CD4-positive, alpha-beta T cell treated with Interleukin-12 subunit alpha and Interleukin-12 subunit beta, for 1 hour (primary cell): ENCODE measurements around the gene CUL4A.
A peak's percentile ranks its signal among the peaks of the same experiment; 100 is the strongest.

Experiments
- DNase-seq: peaks from one replicate; pipeline ENCODE4 v3.0.0-alpha.2; 2020

Gene CUL4A

DNA sequence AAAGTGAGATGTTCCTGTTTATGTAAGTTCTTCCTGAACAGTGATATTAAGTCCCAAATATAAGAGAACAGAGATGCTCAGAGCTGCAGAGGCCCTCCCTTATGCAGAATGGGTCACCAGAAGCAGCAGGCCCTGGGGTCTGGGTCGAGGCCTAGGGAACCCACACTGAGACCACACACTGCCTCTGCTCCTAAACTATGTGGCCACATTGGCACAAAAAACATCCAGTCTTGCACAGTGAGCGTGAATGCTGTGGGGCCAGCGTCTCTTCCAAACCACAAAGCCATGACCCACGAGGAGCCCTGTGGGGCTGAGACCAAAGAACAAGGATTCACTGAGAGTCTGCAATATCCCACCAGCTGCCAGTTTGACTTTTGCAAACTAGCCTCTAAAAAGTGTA lies 27.4 kb upstream of the CUL4A start:
- DNase-seq: no peak

DNA sequence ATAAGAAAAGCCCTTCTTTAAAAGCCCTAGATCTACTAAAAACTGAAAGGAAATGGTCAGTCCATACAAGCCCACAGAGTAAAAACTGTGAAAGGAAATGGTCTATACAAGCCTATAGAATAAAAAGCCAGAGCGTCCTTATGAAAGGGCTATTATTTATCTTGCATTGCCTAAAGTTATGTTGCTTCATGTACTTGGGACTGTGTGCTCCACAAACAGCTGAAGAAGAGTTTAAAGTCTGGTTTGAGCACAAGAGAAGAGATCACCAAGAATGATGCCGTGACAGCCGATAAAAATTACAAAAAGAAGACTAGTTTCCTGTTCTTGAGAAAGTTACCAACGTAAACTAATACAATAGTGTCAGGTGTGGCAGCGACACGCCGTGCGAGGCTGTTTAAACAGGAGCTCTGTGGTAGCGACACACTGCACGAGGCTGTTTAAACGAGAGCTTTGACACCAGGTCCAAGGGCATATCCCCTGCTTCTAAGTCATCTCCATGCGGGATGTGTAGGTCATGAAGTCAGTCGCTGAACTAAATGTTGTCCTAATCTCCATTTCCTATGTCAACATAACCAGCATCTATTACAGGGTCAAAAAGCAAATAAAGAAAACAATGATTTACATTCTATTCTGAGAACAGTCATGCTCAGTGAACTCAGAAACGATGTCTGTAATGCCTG lies 25.8 kb upstream of the CUL4A start:
- no peak for DNase-seq

DNA sequence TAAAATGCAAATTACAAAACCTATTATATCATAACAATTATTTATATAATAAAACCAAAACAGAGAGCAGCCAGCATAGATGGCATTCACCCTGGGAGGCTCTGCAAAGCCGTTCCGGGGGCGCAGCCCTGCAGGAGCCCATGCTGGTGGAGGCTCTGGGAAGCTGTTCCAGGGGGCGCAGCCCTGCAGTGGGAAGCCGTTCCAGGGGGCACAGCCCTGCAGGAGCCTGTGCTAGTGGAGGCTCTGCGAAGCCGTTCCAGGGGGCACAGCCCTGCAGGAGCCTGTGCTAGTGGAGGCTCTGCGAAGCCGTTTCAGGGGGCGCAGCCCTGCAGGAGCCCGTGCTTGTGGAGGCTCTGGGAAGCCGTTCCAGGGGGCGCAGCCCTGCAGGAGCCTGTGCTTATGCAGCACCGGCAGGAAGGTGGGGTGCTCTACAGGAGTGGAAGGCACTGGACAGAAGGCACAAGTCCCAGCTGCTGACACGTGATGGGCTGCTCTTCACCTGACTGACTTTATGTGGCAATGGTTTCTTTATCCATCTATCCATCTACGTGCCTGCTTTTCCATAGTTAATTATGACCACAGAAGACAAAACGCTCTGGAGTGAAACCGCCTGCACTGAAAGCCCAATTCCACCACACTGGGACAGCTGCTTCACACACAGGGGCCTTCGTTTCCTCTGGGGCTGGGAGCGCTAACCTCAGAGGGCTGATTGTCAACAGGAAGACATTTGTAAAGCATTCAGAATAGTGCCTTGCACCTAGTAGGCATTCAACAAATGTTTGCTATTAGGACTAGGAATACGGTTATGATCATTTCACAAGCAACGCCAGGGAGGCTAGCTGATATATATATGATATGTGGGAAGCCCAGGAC lies 24.6 kb upstream of the CUL4A start:
- peak; percentile 47 for DNase-seq

- DNase-seq: peak; percentile 45
Observed at GRCh38 chr13:113186061-113186900, 23.1 kb upstream of the CUL4A start.

GRCh38 chr13:113187263-113187669 lies 22.1 kb upstream of the CUL4A start:
- DNase-seq: no peak

GRCh38 chr13:113187883-113188665 lies 21.3 kb upstream of the CUL4A start:
- DNase-seq: no peak

DNA sequence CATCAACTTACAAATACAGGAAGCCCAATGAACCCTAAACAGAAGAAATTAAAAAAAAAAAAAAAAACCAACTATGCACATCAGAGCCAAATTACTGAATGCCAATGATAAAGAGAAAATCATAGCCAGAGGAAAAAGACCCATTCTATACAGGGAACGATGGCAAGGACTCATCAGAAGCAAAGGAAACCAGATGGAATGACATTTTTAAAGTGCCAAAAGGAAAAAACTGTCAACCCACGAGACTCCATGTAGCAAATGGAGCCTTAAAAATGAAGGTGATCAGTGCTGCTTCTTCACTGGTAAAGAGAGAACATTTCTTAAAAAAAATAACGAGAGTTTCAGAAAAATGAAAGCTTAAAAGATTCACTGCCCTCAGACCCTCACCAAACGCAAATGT lies 19.2 kb upstream of the CUL4A start:
- no peak for DNase-seq

GRCh38 chr13:113192279-113192678 lies 17.1 kb upstream of the CUL4A start:
- DNase-seq: no peak

GRCh38 chr13:113192902-113193301 lies 16.5 kb upstream of the CUL4A start:
- DNase-seq: no peak

GRCh38 chr13:113195360-113195759 lies 14.1 kb upstream of the CUL4A start:
- DNase-seq: no peak

DNA sequence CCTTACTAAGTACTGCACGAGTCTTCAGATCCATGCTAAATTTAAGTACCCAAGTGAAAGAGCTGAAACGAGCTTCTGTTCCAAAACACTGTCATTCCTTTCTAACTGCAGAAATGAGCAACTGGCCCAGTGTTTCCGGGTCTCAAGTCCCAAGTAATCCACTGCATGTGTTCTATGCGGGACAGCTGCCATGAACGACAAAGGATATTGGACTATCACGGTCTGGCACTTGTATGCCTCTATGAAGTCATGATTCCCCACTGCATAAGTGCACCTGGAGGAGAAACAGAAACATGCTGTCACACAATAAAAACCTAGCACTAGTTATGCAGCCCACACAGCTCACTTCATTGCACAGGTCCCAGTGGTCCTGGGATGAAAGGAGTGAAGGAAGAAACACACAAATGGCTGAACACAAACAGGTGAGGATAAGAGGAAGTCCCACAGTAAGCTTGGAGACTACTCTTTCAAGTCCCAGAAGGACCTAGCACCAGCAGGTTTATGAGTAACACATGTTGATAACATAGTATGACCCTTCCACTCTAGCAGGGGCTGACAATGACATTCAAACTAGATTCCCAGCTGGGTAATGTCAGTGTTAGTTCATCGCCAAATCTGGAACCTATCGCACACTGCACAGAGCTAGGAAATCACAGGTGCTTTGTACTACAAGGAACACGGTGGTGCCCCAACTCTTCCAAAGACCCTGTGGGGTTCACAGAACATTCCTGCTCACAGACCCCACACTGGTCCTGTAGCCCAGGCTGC lies 12.3 kb upstream of the CUL4A start:
- no peak for DNase-seq

- no peak for DNase-seq
Observed at GRCh38 chr13:113201815-113202214, 7.6 kb upstream of the CUL4A start.

DNA sequence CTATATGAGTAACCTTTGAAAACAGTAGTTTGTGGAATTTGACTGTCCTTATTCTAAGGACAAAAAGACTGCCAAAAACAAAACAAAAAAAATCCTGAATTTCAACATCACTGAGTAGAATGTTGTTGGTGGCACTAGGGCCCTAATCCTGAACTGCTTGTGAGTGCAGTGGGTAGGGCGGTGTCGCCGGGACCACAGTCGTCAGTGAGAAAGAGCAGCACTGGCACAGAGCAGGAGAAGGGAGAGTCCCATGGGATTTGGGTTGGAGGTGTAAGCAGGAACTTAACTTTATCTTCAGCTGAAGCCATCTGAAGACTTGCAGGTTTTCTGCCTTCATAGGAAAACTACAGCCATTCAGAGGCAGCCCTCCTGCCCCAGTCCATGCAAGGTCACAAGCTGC lies 6.5 kb upstream of the CUL4A start:
- no peak for DNase-seq

DNA sequence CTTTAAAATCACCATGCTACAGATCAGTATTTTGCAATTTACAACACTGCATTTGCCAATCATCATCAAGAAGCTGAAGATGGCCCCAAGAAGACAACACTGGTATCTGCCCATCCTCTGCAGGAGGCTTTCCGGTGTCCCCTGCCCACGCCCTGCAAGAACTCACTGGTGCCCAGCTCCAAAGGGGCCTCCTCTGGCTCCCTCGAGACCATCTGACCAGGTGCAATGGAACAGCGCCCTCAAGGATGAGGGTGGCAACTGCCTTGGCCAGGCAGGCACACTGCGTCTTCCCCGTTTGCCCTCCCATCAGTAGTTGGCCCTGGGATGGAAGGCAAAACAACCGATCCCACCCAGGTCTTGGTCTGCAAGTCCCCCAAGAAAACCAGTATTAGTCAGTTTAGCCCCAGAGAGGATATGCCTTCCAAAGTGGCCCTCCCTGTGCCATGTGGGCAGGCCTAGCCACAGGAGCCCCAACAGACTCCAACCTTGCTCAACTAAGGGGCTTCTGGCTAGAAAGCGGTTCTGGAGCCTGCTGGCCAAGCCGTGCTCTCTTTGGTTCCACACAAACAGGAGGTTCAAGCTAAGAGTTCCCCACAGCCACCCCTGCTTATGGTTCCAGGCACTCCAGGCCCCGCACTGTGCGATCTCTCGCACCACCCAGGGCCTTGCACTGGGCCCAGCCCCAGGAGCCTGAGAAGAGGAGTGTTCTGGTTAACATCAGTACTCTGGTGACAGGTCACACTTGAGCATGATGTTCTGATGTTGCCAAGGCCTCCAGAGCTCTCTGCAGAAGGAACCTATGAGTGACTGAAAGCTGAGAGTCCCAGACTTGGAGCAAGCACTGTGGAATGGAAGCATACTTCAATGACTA lies 5.7 kb upstream of the CUL4A start:
- no peak for DNase-seq

DNA sequence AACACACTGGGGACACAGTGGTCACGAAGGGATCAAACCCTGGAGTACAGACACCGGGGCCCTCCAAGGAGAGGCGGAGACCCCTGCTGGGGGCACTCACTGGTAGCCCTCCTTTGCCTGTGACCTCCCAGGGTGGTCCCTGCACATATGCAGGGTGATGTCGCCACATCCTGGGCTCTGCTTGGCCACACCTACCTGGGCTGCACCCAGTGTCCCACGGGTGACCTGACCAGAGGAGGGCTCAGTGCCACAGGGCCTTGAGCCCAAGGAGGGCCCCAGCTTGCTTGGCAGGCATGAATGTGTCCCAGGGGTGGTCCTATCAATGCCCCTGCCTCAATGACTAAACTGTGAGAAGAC lies 5.1 kb upstream of the CUL4A start:
- DNase-seq: no peak

- no peak for DNase-seq
Observed at GRCh38 chr13:113205428-113205931, 3.9 kb upstream of the CUL4A start.

GRCh38 chr13:113207460-113207859 lies 2.0 kb upstream of the CUL4A start:
- DNase-seq: no peak

- peak; percentile 22 for DNase-seq
Observed at GRCh38 chr13:113207890-113208420, 1.5 kb upstream of the CUL4A start.

- DNase-seq: peak; percentile 93
Observed at GRCh38 chr13:113208421-113209335, 735 bp upstream of the CUL4A start, which contains the start of gene PCID2. PCID2 (minus strand) TSS chr13:113208669; CDS start chr13:113208634, 35 bp downstream.
